Nephron progenitor cell (in vitro differentiated cells): ENCODE measurements around the gene ZMIZ2.
"Not testable (repeated sequence)": the region's sequence is repeated elsewhere in the genome, so short reads cannot be mapped to it uniquely, and the experiment has no call there.

Experiments
- DNase-seq: peaks from one replicate; pipeline ENCODE4 v3.0.0; 2021
- H3K27ac Mint-ChIP-seq: 2 replicates; pipeline ENCODE4 v1.8.0; 2021; ENCODE audit warnings: mild to moderate bottlenecking, moderate library complexity, mixed read lengths
- H3K27me3 Mint-ChIP-seq: 2 replicates; pipeline ENCODE4 v1.8.0; 2021; ENCODE audit warnings: mild to moderate bottlenecking, low read depth, mixed read lengths; ENCODE audit not compliant: poor library complexity
- H3K36me3 Mint-ChIP-seq: 2 replicates; pipeline ENCODE4 v1.8.0; 2021; ENCODE audit warnings: low read depth, mixed read lengths
- H3K4me1 Mint-ChIP-seq: 2 replicates; pipeline ENCODE4 v1.8.0; 2021; ENCODE audit warnings: mixed read lengths
- H3K4me3 Mint-ChIP-seq: 2 replicates; pipeline ENCODE4 v1.8.0; 2021; ENCODE audit warnings: mild to moderate bottlenecking, moderate library complexity, mixed read lengths
- H3K9me3 Mint-ChIP-seq: 2 replicates; pipeline ENCODE4 v1.8.0; 2021; ENCODE audit warnings: mild to moderate bottlenecking, moderate library complexity, mixed read lengths
- TF ChIP-seq, protein P1 (sequence below): fragments of 200-600 bp; sonication (generic); IDR thresholded peaks from 2 replicates; pipeline ENCODE4 v1.5.0; 2021; ENCODE audit warnings: antibody characterized with exemption

The ZMIZ2 gene, protein sequence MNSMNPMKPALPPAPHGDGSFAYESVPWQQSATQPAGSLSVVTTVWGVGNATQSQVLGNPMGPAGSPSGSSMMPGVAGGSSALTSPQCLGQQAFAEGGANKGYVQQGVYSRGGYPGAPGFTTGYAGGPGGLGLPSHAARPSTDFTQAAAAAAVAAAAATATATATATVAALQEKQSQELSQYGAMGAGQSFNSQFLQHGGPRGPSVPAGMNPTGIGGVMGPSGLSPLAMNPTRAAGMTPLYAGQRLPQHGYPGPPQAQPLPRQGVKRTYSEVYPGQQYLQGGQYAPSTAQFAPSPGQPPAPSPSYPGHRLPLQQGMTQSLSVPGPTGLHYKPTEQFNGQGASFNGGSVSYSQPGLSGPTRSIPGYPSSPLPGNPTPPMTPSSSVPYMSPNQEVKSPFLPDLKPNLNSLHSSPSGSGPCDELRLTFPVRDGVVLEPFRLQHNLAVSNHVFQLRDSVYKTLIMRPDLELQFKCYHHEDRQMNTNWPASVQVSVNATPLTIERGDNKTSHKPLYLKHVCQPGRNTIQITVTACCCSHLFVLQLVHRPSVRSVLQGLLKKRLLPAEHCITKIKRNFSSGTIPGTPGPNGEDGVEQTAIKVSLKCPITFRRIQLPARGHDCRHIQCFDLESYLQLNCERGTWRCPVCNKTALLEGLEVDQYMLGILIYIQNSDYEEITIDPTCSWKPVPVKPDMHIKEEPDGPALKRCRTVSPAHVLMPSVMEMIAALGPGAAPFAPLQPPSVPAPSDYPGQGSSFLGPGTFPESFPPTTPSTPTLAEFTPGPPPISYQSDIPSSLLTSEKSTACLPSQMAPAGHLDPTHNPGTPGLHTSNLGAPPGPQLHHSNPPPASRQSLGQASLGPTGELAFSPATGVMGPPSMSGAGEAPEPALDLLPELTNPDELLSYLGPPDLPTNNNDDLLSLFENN

DNA sequence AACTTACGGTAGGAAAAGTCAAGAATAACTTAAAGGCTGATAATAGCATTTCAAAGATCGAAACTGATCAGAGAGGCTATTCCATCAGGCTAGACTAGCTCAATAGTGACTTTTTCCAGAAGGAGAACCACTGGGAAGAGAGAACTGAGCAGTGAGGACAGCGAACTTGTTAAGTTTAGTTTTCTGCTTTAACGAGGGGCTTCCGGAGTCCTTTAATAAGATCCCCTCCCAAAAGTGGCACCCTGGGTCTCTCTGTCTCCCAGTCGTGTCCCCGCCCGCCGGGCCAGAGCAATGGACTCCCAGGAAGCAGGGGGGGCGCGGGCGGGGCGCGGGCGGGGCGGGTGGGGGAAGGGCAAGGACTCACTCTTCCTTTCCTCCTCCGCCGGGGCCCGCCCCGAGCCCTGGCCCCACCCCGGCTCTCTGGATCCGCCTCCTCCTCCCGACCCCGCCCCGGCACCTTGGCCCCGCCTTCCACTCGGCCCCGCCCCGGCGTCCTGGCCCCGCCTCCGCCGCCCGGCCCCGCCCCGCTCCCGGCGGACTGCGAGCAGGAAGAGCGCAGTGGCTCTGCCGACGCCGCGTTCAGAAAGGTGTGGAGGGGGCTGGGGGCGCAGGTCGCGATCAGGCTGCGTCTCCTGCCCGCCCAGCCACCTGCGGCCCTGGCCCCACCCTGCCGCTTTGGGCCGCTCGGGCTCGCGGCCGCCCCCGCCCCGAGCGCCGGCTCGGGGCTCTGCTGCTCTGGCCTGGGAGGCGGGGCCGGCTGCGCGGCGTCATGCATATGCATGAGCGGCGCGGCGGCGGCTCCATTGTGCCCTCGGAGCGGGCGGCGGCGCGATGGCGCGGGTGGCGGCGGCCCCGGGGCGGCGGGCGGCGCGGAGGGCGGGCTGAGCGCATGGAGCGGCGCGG lies at the start of gene ZMIZ2:
Gene ZMIZ2 (plus strand): TSS at position 803 of the 903 bp plus-strand sequence. CDS start 7,403 bp downstream, outside the sequence.
- peak; percentile 93 for DNase-seq
- Mint-ChIP-seq H3K27me3 (peaks cover 2% of the 10 kb centered on the region), H3K4me3 (peak within 1 kb of the TSS; percentile 90), H3K27ac (no peak within 1 kb of the TSS), H3K4me1 (peaks cover 58% of the 10 kb centered on the region), H3K9me3 (no peaks in the 10 kb centered on the region), H3K36me3 (peaks cover 10% of the 10 kb centered on the region)
- TF ChIP-seq, protein P1, sequence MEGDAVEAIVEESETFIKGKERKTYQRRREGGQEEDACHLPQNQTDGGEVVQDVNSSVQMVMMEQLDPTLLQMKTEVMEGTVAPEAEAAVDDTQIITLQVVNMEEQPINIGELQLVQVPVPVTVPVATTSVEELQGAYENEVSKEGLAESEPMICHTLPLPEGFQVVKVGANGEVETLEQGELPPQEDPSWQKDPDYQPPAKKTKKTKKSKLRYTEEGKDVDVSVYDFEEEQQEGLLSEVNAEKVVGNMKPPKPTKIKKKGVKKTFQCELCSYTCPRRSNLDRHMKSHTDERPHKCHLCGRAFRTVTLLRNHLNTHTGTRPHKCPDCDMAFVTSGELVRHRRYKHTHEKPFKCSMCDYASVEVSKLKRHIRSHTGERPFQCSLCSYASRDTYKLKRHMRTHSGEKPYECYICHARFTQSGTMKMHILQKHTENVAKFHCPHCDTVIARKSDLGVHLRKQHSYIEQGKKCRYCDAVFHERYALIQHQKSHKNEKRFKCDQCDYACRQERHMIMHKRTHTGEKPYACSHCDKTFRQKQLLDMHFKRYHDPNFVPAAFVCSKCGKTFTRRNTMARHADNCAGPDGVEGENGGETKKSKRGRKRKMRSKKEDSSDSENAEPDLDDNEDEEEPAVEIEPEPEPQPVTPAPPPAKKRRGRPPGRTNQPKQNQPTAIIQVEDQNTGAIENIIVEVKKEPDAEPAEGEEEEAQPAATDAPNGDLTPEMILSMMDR = no peak

DNA sequence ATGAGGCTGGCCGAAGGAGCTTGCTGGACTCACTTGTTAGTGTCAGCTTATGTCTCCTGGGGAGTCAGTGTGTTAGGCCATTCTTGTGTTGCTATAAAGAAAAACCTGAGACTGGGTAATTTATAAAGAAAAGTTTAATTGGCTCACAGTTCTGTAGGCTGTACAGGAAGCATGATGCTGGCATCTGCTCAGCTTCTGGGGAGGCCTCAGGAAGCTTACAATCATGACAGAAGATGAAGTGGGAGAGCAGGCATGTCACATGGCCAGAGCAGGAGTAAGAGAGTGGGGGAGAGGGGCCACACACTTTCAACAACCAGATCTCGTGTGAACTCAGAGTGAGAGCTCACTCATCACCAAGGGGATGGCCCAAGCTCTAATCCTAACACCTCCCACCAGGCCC lies 49.0 kb upstream of the ZMIZ2 start:
- not testable (repeated sequence) for H3K4me3 Mint-ChIP-seq, H3K27me3 Mint-ChIP-seq
- H3K36me3 Mint-ChIP-seq = peaks cover 92% of the 10 kb centered on the region

DNA sequence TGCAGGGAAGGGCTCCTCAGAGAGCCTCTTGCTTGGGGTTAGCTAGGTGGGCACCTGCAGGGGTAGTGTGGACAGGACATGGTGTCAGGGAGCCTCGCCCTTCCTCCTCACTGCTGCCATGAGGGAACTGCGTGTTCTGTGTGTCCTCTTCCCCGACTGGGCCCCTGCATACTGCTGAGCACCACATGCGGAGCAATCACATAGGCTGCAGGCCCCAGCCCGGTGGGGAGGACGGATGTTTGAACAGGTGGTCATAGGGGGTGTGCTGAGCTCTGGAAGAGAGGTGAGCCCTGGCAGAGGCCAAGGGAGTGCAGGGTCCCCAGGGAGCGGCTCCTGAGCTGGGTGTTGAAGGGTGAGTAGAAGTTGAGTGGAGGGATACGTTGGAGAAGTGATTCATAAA lies 48.3 kb upstream of the ZMIZ2 start:
- H3K4me1 Mint-ChIP-seq = peaks cover 8% of the 10 kb centered on the region
- no peak overlapping the region for H3K4me3 Mint-ChIP-seq
- peaks cover 9% of the 10 kb centered on the region for H3K9me3 Mint-ChIP-seq
- H3K36me3 Mint-ChIP-seq = peaks cover 93% of the 10 kb centered on the region
- DNase-seq = no peak
- no peaks in the 10 kb centered on the region for H3K27me3 Mint-ChIP-seq
- H3K27ac Mint-ChIP-seq = peak overlapping the region; percentile 92
- TF ChIP-seq, protein P1 = no peak

More for the DNA sequence above, 49.0 kb upstream of the ZMIZ2 start:
- H3K4me1 Mint-ChIP-seq, H3K9me3 Mint-ChIP-seq, H3K27ac Mint-ChIP-seq, DNase-seq: not testable (repeated sequence)

DNA sequence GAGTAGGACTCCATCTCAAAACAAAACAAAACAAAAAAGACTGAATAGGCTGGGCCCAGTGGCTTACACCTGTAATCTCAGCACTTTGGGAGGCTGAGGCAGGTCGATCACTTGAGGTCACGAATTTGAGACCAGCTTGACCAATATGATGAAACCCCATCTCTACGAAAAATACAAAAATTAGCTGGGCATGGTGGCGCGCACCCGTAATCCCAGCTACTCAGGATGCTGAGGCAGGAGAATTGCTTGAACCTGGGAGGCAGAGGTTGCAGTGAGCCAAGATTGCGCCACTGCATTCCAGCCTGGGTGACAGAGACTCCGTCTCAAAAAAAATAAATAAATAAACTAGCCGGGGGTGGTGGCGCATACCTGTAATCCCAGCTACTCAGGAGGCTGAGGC lies 45.3 kb upstream of the ZMIZ2 start:
- peaks cover 11% of the 10 kb centered on the region for H3K9me3 Mint-ChIP-seq
- H3K36me3 Mint-ChIP-seq = peaks cover 77% of the 10 kb centered on the region
- not testable (repeated sequence) for H3K27ac Mint-ChIP-seq, H3K4me1 Mint-ChIP-seq, H3K27me3 Mint-ChIP-seq, DNase-seq, H3K4me3 Mint-ChIP-seq

DNA sequence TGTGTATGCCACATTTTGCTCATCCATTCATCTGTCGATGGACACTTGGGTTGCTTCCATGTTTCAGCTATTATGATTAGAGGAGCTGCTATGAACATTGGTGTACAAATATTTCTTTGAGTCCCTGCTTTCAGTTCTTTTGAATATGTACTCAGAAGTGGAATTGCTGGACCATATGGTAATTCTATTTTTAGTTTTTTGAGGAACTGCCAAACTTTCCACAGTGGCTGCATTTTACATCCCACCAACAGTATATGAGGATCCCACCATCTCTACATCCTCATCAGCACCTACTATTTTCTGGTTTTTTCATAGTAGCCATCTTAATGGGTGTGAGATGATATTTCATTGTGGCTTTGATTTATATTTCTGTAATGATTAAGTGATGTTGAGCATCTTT lies 44.7 kb upstream of the ZMIZ2 start:
- DNase-seq = no peak
- Mint-ChIP-seq H3K9me3 (peaks cover 11% of the 10 kb centered on the region), H3K27me3 (no peaks in the 10 kb centered on the region), H3K27ac (no peak overlapping the region), H3K4me3 (no peak overlapping the region), H3K4me1 (peaks cover 8% of the 10 kb centered on the region), H3K36me3 (peaks cover 72% of the 10 kb centered on the region)
- TF ChIP-seq, protein P1 = no peak

DNA sequence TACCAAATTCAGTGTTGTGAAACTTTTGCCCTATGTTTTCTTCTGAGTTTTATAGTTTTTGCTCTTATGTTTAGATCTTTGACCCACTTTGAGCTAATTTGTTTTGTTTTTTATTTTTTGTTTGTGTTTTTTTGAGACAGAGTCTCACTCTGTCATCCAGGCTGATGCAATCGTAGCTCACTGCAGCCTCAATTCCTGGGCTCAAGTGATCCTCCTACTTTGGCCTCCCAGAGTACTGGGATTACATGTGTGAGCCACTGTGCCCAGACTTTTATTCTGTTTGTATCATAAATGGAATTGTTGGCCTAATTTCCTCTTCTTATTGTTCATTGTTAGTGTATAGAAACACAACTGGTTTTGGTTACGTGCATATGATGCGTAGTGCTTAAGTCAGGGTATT lies 43.2 kb upstream of the ZMIZ2 start:
- no peaks in the 10 kb centered on the region for H3K27me3 Mint-ChIP-seq
- peaks cover 61% of the 10 kb centered on the region for H3K36me3 Mint-ChIP-seq
- TF ChIP-seq, protein P1 = no peak
- DNase-seq = no peak
- no peak overlapping the region for H3K4me3 Mint-ChIP-seq
- no peak overlapping the region for H3K27ac Mint-ChIP-seq
- H3K4me1 Mint-ChIP-seq = peaks cover 13% of the 10 kb centered on the region
- H3K9me3 Mint-ChIP-seq = peaks cover 7% of the 10 kb centered on the region
